T-cell (primary cell): ENCODE results near the gene USP11. TPM values are rescaled to one million over a fixed set of nuclear protein-coding genes. Genes with fewer than 3 reads are reported as not detected.

Experiments used
- ATAC-seq, 4 experiments: fragments of 200-7000 bp in 3 of 4; fragments of 150-1000 bp in 1 of 4; cut with Tn5 transposase; replicated peaks in 1 of 4; 1 replicate in 3 of 4; 2 replicates in 1 of 4; pipeline ENCODE4 v1.10.0; 2021; ENCODE audit warnings: moderate library complexity in 3 of 4, mild to moderate bottlenecking in 2 of 4, moderate number of reproducible peaks in 1 of 4
- CTCF ChIA-PET, 2 donors: fragments of 300-600 bp; sonication (Branson Sonifier 250); formaldehyde crosslinking; loops; one replicate each; lab custom pipeline; 2022; ENCODE audit warnings: antibody characterized with exemption in 2 of 2; lab: Charles Lee
- POLR2A ChIA-PET, 2 donors: fragments of 300-600 bp; sonication (Branson Sonifier 250); formaldehyde crosslinking; loops; one replicate each; lab custom pipeline; 2022; ENCODE audit warnings: antibody characterized with exemption in 2 of 2; lab: Charles Lee
- DNase-seq, 35 experiments: peaks; one replicate each; pipeline versions ENCODE4 v3.0.0 to v3.0.0-alpha.2; 2013 to 2023
- H3K27ac ChIP-seq: one replicate; pipeline ENCODE4 v1.5.1; 2013; ENCODE audit warnings: low read length
- H3K27me3 ChIP-seq, 2 experiments: replicated peaks in 1 of 2; 1 replicate in 1 of 2; 2 replicates in 1 of 2; pipeline versions ENCODE4 v1.6.1 to v1.7.0; 2013; ENCODE audit warnings: low read length in 1 of 2, mixed read lengths in 1 of 2; ENCODE audit not compliant: control insufficient read depth in 2 of 2, insufficient read depth in 2 of 2; ENCODE audit errors: extremely low read depth in 1 of 2
- H3K36me3 ChIP-seq, 2 donors: 1 replicate in 1 of 2; 2 replicates in 1 of 2; pipeline versions ENCODE4 v1.6.1 to v1.7.0; 2013; ENCODE audit warnings: low read length in 1 of 2; ENCODE audit not compliant: control insufficient read depth in 2 of 2, insufficient read depth in 1 of 2; ENCODE audit errors: extremely low read depth in 1 of 2
- H3K4me1 ChIP-seq, 2 experiments: 1 replicate in 1 of 2; 2 replicates in 1 of 2; pipeline versions ENCODE4 v1.6.1 to v1.7.0; 2013; ENCODE audit warnings: low read length in 2 of 2, mixed read lengths in 1 of 2; ENCODE audit not compliant: insufficient read depth in 2 of 2, control insufficient read depth in 1 of 2; ENCODE audit errors: extremely low read depth in 1 of 2
- H3K4me3 ChIP-seq, 2 donors: 1 replicate in 1 of 2; 2 replicates in 1 of 2; pipeline versions ENCODE4 v1.5.1 to v1.7.0; 2013; ENCODE audit warnings: mild to moderate bottlenecking in 2 of 2, low read length in 1 of 2, moderate library complexity in 1 of 2; ENCODE audit not compliant: control insufficient read depth in 1 of 2; ENCODE audit errors: extremely low read depth in 1 of 2
- H3K9me3 ChIP-seq: 2 replicates; pipeline ENCODE4 v1.7.0; 2013
- H3K27ac Mint-ChIP-seq, 2 donors: one replicate each; pipeline ENCODE4 v1.8.0; 2020 to 2021; ENCODE audit warnings: mild to moderate bottlenecking in 2 of 2, mixed read lengths in 2 of 2
- H3K27me3 Mint-ChIP-seq, 2 donors: one replicate each; pipeline ENCODE4 v1.8.0; 2021 to 2022; ENCODE audit warnings: mixed read lengths in 2 of 2
- H3K36me3 Mint-ChIP-seq: one replicate; pipeline ENCODE4 v1.8.0; 2021; ENCODE audit warnings: mixed read lengths
- H3K4me1 Mint-ChIP-seq, 3 donors: one replicate each; pipeline ENCODE4 v1.8.0; 2020 to 2022; ENCODE audit warnings: mixed read lengths in 3 of 3, mild to moderate bottlenecking in 1 of 3
- H3K4me3 Mint-ChIP-seq, 3 donors: one replicate each; pipeline ENCODE4 v1.8.0; 2020 to 2022; ENCODE audit warnings: mild to moderate bottlenecking in 3 of 3, mixed read lengths in 3 of 3, moderate library complexity in 3 of 3
- H3K9me3 Mint-ChIP-seq, 3 donors: one replicate each; pipeline ENCODE4 v1.8.0; 2020 to 2022; ENCODE audit warnings: mixed read lengths in 3 of 3
- WGBS: methylation state at CpG from one replicate; pipeline ENCODE4 v1.1.5; 2013; ENCODE audit warnings: missing lambda C conversion rate; ENCODE audit not compliant: insufficient coverage; 5-methylcytosine and 5-hydroxymethylcytosine counted together
- total RNA-seq, 35 experiments: library from RNA in 6 of 35; stranded (reverse) in 6 of 35; fragments of 120-200 nt in 1 of 35; gene quantifications; one replicate each; pipeline versions ENCODE4 v1.2.1 to v1.2.4 and lab custom pipeline; 2013 to 2026

USP11 gene
- total RNA-seq, 5 donors from 2014 or later (not counting 1 experiment from before 2014, with no cell fraction given) = 72.3 to 122 (median 85.5) TPM

GRCh38 chrX:47232197-47232802 lies 509 bp upstream of the USP11 start:
- Mint-ChIP-seq H3K27ac (peak overlapping the region; percentile 99), H3K27me3 (no peaks in the 10 kb centered on the region), H3K4me1 (peaks cover 29 to 32% (median 31%) of the 10 kb centered on the region in 3 donors), H3K9me3 (no peaks in the 10 kb centered on the region), H3K36me3 (peaks cover 9% of the 10 kb centered on the region), H3K4me3 (peak overlapping the region; percentile 92 to 96 (median 94))
- CTCF ChIA-PET = interaction anchor here in 1 of 2 donors (1.6 kb wide), 1 partner anchor 152 kb away, joined by 5 read pairs; no protein-coding TSS in a partner anchor
- H3K27me3 ChIP-seq = no peaks in the 10 kb centered on the region
- WGBS = 0% methylated on average over 1 of the region's 8 CpGs
- H3K36me3 ChIP-seq = peaks cover 10 to 12% of the 10 kb centered on the region in 2 donors
- peaks cover 2 to 17% of the 10 kb centered on the region in 2 experiments for H3K4me1 ChIP-seq
- peak overlapping the region; percentile 99 for H3K27ac ChIP-seq
- peak overlapping the region; percentile 73 to 95 for H3K4me3 ChIP-seq
- POLR2A ChIA-PET = no interaction called here
- no peaks in the 10 kb centered on the region for H3K9me3 ChIP-seq
- ATAC-seq = no peak
- DNase-seq = peak in 2 of 35 experiments; percentile 9 to 16

- H3K27ac Mint-ChIP-seq = peak overlapping the region; percentile 99
- WGBS = 0% methylated on average over 11 of the region's 51 CpGs
Measured at GRCh38 chrX:47233333-47234113, 714 bp downstream of the USP11 start.

GRCh38 chrX:47234583-47234982 lies 1.8 kb downstream of the USP11 start:
- Mint-ChIP-seq H3K27me3 (peaks cover 0 to 7% of the 10 kb centered on the region in 2 donors), H3K27ac (peak overlapping the region; percentile 44 to 52), H3K4me3 (peak overlapping the region; percentile 61 to 96 (median 62)), H3K9me3 (no peaks in the 10 kb centered on the region), H3K36me3 (peaks cover 6% of the 10 kb centered on the region), H3K4me1 (peaks cover 29 to 34% (median 32%) of the 10 kb centered on the region in 3 donors)
- H3K27me3 ChIP-seq = no peaks in the 10 kb centered on the region
- no peak for DNase-seq
- ATAC-seq = no peak
- H3K36me3 ChIP-seq = peaks cover 0 to under 1% of the 10 kb centered on the region in 2 donors
- peak overlapping the region in 1 of 2 donors; percentile 95 for H3K4me3 ChIP-seq
- H3K27ac ChIP-seq = peak overlapping the region; percentile 99
- ChIA-PET POLR2A (no interaction called here), CTCF (no interaction called here)
- H3K9me3 ChIP-seq = no peaks in the 10 kb centered on the region
- WGBS = no CpG with 5 or more reads among the region's 3 CpGs
- H3K4me1 ChIP-seq = peaks cover 2 to 17% of the 10 kb centered on the region in 2 experiments

More at GRCh38 chrX:47233333-47234113, 714 bp downstream of the USP11 start:
- Histone ChIP-seq H3K4me1 (peaks cover 2 to 17% of the 10 kb centered on the region in 2 experiments), H3K36me3 (peaks cover 5 to 8% of the 10 kb centered on the region in 2 donors), H3K27ac (peak overlapping the region; percentile 99), H3K9me3 (no peaks in the 10 kb centered on the region), H3K4me3 (peak overlapping the region; percentile 73 to 95), H3K27me3 (no peaks in the 10 kb centered on the region)
- CTCF ChIA-PET = interaction anchor here in 1 of 2 donors (0.9 to 1.6 kb wide), 2 partner anchors 16 to 151 kb away, joined by 3 to 5 read pairs; no protein-coding TSS in a partner anchor
- DNase-seq = peak; percentile 81 to 97 (median 95)
- H3K9me3 Mint-ChIP-seq = no peaks in the 10 kb centered on the region
- ATAC-seq = peak; percentile 87 to 91 (median 90)
- peak overlapping the region; percentile 92 to 96 (median 94) for H3K4me3 Mint-ChIP-seq
- H3K27me3 Mint-ChIP-seq = no peaks in the 10 kb centered on the region
- peaks cover 9% of the 10 kb centered on the region for H3K36me3 Mint-ChIP-seq
- H3K4me1 Mint-ChIP-seq = peaks cover 29 to 34% (median 32%) of the 10 kb centered on the region in 3 donors
- POLR2A ChIA-PET = interaction anchor here (0.5 to 1.4 kb wide), 11 partner anchors 9 to 1725 kb away, joined by 3 to 19 read pairs (median 5); partner anchors contain the start of genes CDK16 (in 2 of the 2), NDUFB11 (in 1 of the 2) and RBM10 (in 1 of the 2)

- Histone ChIP-seq H3K4me1 (peaks cover 2 to 17% of the 10 kb centered on the region in 2 experiments), H3K27ac (no peak overlapping the region), H3K4me3 (no peak overlapping the region), H3K9me3 (no peaks in the 10 kb centered on the region), H3K36me3 (peaks cover 0 to 12% of the 10 kb centered on the region in 2 donors), H3K27me3 (no peaks in the 10 kb centered on the region)
- peaks cover 0 to 8% of the 10 kb centered on the region in 2 donors for H3K27me3 Mint-ChIP-seq
- WGBS = no CpG with 5 or more reads among the region's 4 CpGs
- peaks cover 29 to 34% (median 32%) of the 10 kb centered on the region in 3 donors for H3K4me1 Mint-ChIP-seq
- H3K36me3 Mint-ChIP-seq = peaks cover 16% of the 10 kb centered on the region
- H3K9me3 Mint-ChIP-seq = no peaks in the 10 kb centered on the region
- H3K4me3 Mint-ChIP-seq = peak overlapping the region; percentile 11 to 54 (median 46)
- DNase-seq = no peak
- CTCF ChIA-PET = interaction anchor here in 1 of 2 donors (0.5 kb wide), 1 partner anchor 12 kb away, joined by 7 read pairs; no protein-coding TSS in a partner anchor
- no peak for ATAC-seq
- peak overlapping the region; percentile 11 to 77 for H3K27ac Mint-ChIP-seq
- POLR2A ChIA-PET = interaction anchor here (0.5 to 1.0 kb wide), 2 partner anchors 18 to 421 kb away, joined by 3 to 4 read pairs; partner anchors contain the start of gene CDK16 (in 1 of the 2)
Measured at GRCh38 chrX:47235691-47236103, 2.9 kb downstream of the USP11 start.

- Mint-ChIP-seq H3K36me3 (peaks cover 28% of the 10 kb centered on the region), H3K9me3 (no peaks in the 10 kb centered on the region), H3K27me3 (peaks cover 0 to 12% of the 10 kb centered on the region in 2 donors), H3K27ac (no peak overlapping the region), H3K4me1 (peaks cover 24 to 26% (median 25%) of the 10 kb centered on the region in 3 donors), H3K4me3 (no peak overlapping the region)
- Histone ChIP-seq H3K4me3 (no peak overlapping the region), H3K9me3 (no peaks in the 10 kb centered on the region), H3K27ac (no peak overlapping the region), H3K27me3 (no peaks in the 10 kb centered on the region), H3K36me3 (peaks cover 3 to 35% of the 10 kb centered on the region in 2 donors), H3K4me1 (peaks cover 2 to 4% of the 10 kb centered on the region in 2 experiments)
- no peak for ATAC-seq
- POLR2A ChIA-PET = no interaction called here
- WGBS = no CpG with 5 or more reads among the region's 8 CpGs
- DNase-seq = no peak
- CTCF ChIA-PET = no interaction called here
Measured at GRCh38 chrX:47239199-47239598, 6.4 kb downstream of the USP11 start.
